H1 (cell line): ENCODE measurements around the gene MCM9.

Source experiments
- CTCF ChIP-seq, 3 experiments: IDR thresholded peaks; 1 replicate in 2 of 3; 2 replicates in 1 of 3; pipeline versions ENCODE4 v1.5.1 to v1.6.1; 2011; ENCODE audit warnings: low read length in 3 of 3, mild to moderate bottlenecking in 3 of 3, inconsistent platforms in 2 of 3, low read depth in 1 of 3, moderate library complexity in 1 of 3; ENCODE audit not compliant: insufficient read depth in 1 of 3; ENCODE audit errors: control extremely low read depth in 1 of 3
- RFX5 ChIP-seq: IDR thresholded peaks from 2 replicates; pipeline ENCODE4 v1.6.1; 2011; ENCODE audit warnings: low read depth, low read length, improper control_type of control experiment, borderline replicate concordance
- USF2 ChIP-seq: IDR thresholded peaks from 2 replicates; pipeline ENCODE4 v1.6.1; 2011; ENCODE audit warnings: low read length, improper control_type of control experiment

GRCh38 chr6:118843685-118844390 is 91.1 kb downstream of the MCM9 start:
- TF ChIP-seq USF2 (no peak), CTCF (IDR thresholded peaks at IDR 0.05; ENCODE audit: control extremely low read depth in 1 of 3, insufficient read depth in 1 of 3, low read depth in 1 of 3, low read length in 3 of 3) (no peak), RFX5 (no peak)
